ENCODE data around the gene CA4. TPM values are rescaled to one million over a fixed set of nuclear protein-coding genes. Genes with fewer than 3 reads are reported as not detected.

The CA4 gene
- total RNA-seq, 1 donor from 2014 or later: not detected

DNA sequence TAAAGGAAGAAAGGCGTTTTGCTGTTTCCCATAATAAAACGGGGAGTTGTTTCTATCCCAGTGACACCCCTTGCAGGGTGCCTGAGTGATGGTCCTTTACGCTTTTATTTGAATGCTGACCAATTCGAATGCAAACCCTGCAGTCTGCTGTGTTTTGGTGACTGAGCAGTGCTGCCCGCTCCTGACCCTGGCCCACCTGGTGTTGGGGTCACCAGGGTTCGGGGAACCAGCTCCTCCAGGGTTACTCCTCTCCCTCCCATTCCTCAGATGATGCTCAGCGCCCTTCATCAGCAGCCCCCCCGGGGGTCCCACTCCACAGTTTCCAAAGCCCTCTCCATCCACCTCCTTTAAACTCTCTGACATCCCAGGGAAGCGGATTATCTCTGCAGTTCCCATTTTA is 6.0 kb downstream of the CA4 start:
- no peaks in the 10 kb centered on the region for H3K36me3 ChIP-seq (ENCODE audit: control insufficient read depth, insufficient read depth, low read length)
- DNase-seq (ENCODE audit: low read depth): no peak
- TF ChIP-seq, protein P1, sequence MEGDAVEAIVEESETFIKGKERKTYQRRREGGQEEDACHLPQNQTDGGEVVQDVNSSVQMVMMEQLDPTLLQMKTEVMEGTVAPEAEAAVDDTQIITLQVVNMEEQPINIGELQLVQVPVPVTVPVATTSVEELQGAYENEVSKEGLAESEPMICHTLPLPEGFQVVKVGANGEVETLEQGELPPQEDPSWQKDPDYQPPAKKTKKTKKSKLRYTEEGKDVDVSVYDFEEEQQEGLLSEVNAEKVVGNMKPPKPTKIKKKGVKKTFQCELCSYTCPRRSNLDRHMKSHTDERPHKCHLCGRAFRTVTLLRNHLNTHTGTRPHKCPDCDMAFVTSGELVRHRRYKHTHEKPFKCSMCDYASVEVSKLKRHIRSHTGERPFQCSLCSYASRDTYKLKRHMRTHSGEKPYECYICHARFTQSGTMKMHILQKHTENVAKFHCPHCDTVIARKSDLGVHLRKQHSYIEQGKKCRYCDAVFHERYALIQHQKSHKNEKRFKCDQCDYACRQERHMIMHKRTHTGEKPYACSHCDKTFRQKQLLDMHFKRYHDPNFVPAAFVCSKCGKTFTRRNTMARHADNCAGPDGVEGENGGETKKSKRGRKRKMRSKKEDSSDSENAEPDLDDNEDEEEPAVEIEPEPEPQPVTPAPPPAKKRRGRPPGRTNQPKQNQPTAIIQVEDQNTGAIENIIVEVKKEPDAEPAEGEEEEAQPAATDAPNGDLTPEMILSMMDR (IDR thresholded peaks at IDR 0.05; ENCODE audit: insufficient read depth, low read length, poor library complexity, severe bottlenecking): no peak
- H3K4me3 ChIP-seq (ENCODE audit: low read depth, low read length): no peak overlapping the region
- peaks cover 17% of the 10 kb centered on the region for H3K27me3 ChIP-seq (ENCODE audit: control insufficient read depth, insufficient read depth, low read length)

DNA sequence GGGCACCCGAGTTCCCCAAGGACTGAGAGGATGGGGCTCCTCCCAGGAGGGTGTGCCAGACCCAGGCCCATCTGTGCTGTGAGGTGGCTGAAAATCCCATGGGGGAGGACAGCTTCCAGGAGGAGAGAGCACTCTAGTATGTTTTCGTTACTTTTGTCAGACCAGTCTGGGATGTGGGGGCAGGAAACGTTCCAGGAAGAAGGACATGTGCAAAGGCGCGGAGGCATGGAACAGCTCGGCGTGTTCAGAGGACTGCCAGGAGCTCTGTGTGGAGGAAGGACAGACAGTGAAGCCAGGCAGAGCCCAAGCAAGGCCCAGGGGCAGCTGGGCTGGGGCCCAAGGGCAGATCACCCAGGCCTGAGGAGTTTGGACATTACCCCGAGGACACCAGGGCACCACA is 7.0 kb downstream of the CA4 start:
- Histone ChIP-seq H3K36me3 (ENCODE audit: control insufficient read depth, insufficient read depth, low read length) (no peaks in the 10 kb centered on the region), H3K4me3 (ENCODE audit: low read depth, low read length) (no peak overlapping the region), H3K27me3 (ENCODE audit: control insufficient read depth, insufficient read depth, low read length) (peaks cover 12% of the 10 kb centered on the region)
- DNase-seq (ENCODE audit: low read depth): no peak
- TF ChIP-seq, protein P1 (IDR thresholded peaks at IDR 0.05; ENCODE audit: insufficient read depth, low read length, poor library complexity, severe bottlenecking): no peak

DNA sequence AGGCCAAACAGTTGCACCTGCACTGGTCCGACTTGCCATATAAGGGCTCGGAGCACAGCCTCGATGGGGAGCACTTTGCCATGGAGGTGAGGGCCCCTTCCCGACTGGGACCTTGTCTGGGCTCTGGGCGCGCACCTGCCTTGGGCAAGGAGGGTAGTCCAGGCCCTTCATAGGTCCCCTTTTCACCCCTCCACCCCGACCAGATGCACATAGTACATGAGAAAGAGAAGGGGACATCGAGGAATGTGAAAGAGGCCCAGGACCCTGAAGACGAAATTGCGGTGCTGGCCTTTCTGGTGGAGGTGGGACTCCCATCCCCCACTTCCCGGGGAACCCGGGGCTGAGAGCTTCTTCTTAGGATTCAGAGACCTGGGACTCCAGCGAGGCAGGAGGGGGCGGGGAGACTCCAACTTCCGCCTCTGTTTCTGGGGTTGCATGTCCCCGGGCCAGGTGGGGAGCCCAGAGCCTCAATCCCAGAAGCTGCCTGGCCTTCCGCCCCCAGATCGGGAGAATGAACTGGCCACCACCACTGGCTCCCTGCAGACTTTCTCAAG is 7.8 kb downstream of the CA4 start:
- Histone ChIP-seq H3K27me3 (ENCODE audit: control insufficient read depth, insufficient read depth, low read length) (peaks cover 10% of the 10 kb centered on the region), H3K36me3 (ENCODE audit: control insufficient read depth, insufficient read depth, low read length) (no peaks in the 10 kb centered on the region), H3K4me3 (ENCODE audit: low read depth, low read length) (no peak overlapping the region)
- TF ChIP-seq, protein P1 (IDR thresholded peaks at IDR 0.05; ENCODE audit: insufficient read depth, low read length, poor library complexity, severe bottlenecking): no peak
- DNase-seq (ENCODE audit: low read depth): no peak

DNA sequence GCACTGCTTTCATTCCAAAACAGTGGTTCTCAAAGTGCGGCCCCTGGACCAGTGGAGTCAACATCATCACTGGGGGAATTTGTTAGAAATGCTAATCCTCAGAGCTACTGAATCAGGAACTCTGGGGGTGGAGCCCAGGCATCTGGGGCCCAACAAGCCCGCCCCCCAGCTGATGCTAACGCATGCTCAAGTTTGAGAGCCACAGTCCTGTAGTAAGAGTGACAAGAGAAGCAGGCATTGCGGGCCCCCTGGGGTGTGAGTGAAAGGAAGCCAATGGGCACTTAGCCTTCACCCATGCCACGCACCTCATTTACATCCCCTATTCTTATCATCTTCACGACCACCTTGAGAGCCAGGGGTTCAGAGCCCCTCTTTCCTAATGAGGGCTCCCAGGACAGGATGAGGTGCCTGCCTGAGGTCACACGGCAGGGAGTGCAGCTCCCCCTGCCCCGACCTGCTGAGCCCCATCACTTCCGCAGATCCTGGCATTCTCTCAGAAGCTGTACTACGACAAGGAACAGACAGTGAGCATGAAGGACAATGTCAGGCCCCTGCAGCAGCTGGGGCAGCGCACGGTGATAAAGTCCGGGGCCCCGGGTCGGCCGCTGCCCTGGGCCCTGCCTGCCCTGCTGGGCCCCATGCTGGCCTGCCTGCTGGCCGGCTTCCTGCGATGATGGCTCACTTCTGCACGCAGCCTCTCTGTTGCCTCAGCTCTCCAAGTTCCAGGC is 9.1 kb downstream of the CA4 start:
- Histone ChIP-seq H3K36me3 (ENCODE audit: control insufficient read depth, insufficient read depth, low read length) (no peaks in the 10 kb centered on the region), H3K27me3 (ENCODE audit: control insufficient read depth, insufficient read depth, low read length) (peaks cover 10% of the 10 kb centered on the region), H3K4me3 (ENCODE audit: low read depth, low read length) (no peak overlapping the region)
- DNase-seq (ENCODE audit: low read depth): no peak
- TF ChIP-seq, protein P1 (IDR thresholded peaks at IDR 0.05; ENCODE audit: insufficient read depth, low read length, poor library complexity, severe bottlenecking): no peak

DNA sequence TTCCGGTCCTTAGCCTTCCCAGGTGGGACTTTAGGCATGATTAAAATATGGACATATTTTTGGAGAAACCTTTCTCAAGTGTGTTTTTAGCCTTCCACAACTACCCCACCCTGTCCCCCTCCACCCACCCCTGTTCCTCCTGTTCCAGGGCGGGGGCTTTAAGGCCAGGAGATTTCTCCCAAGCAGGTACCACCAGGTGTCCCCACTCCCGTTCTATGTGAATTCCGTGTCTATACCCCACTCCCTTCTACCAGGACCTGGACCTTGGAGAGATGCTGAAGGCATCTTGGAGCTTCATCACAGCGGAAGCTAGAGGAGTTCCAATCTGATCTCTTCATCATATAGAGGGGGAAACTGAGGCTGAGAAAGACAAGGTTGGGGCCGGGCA is 9.7 kb downstream of the CA4 start:
- TF ChIP-seq, protein P1 (IDR thresholded peaks at IDR 0.05; ENCODE audit: insufficient read depth, low read length, poor library complexity, severe bottlenecking): no peak
- no peak overlapping the region for H3K4me3 ChIP-seq (ENCODE audit: low read depth, low read length)
- no peak for DNase-seq (ENCODE audit: low read depth)

More for the DNA sequence above, 9.7 kb downstream of the CA4 start:
- Histone ChIP-seq H3K36me3 (ENCODE audit: control insufficient read depth, insufficient read depth, low read length) (no peaks in the 10 kb centered on the region), H3K27me3 (ENCODE audit: control insufficient read depth, insufficient read depth, low read length) (peaks cover 10% of the 10 kb centered on the region)

Measured in kidney epithelial cell (primary cell).